ENCODE results near the gene MYNN.

MYNN gene

DNA sequence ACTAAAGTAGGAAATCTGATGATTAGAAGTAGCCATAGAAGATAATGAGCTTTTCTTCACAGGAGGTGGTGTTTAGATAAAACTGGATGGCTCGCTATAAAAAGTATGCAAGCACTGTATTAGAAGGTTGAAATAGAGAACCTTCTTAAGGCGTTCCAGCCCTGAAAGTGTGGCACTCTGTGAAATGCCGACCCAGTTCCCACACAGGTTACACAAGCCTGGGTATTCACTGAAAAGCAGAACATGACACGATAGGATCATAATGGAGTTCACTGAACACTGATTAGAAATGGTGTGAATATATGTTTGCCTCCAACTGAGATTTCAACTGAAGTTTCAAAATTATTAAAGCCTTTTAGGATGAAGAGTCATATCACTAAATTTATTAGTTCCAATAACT, 54.5 kb downstream of the MYNN start:
- H3K27ac ChIP-seq (ENCODE audit: low read depth, low read length) = no peak overlapping the region

GRCh38 chr3:169835533-169835932, 62.3 kb downstream of the MYNN start:
- Histone ChIP-seq H3K4me3 (ENCODE audit: low read depth, low read length) (no peak overlapping the region), H3K4me1 (ENCODE audit: control insufficient read depth, insufficient read depth, low read length, unreplicated experiment) (no peaks in the 10 kb centered on the region), H3K79me2 (ENCODE audit: control insufficient read depth, insufficient read depth, low read length, unreplicated experiment) (no peaks in the 10 kb centered on the region), H3K27me3 (ENCODE audit: insufficient read depth, low read length) (no peaks in the 10 kb centered on the region), H3K27ac (ENCODE audit: low read depth, low read length) (no peak overlapping the region), H3K36me3 (ENCODE audit: insufficient read depth, low read length) (no peaks in the 10 kb centered on the region), H2AFZ (ENCODE audit: low read length, unreplicated experiment) (no peak overlapping the region)

More for the DNA sequence above, 54.5 kb downstream of the MYNN start:
- H3K27me3 ChIP-seq (ENCODE audit: insufficient read depth, low read length) = no peaks in the 10 kb centered on the region
- no peak overlapping the region for H2AFZ ChIP-seq (ENCODE audit: low read length, unreplicated experiment)
- no peaks in the 10 kb centered on the region for H3K36me3 ChIP-seq (ENCODE audit: insufficient read depth, low read length)
- no peak overlapping the region for H3K4me3 ChIP-seq (ENCODE audit: low read depth, low read length)
- no peaks in the 10 kb centered on the region for H3K4me1 ChIP-seq (ENCODE audit: control insufficient read depth, insufficient read depth, low read length, unreplicated experiment)
- no peaks in the 10 kb centered on the region for H3K79me2 ChIP-seq (ENCODE audit: control insufficient read depth, insufficient read depth, low read length, unreplicated experiment)

DNA sequence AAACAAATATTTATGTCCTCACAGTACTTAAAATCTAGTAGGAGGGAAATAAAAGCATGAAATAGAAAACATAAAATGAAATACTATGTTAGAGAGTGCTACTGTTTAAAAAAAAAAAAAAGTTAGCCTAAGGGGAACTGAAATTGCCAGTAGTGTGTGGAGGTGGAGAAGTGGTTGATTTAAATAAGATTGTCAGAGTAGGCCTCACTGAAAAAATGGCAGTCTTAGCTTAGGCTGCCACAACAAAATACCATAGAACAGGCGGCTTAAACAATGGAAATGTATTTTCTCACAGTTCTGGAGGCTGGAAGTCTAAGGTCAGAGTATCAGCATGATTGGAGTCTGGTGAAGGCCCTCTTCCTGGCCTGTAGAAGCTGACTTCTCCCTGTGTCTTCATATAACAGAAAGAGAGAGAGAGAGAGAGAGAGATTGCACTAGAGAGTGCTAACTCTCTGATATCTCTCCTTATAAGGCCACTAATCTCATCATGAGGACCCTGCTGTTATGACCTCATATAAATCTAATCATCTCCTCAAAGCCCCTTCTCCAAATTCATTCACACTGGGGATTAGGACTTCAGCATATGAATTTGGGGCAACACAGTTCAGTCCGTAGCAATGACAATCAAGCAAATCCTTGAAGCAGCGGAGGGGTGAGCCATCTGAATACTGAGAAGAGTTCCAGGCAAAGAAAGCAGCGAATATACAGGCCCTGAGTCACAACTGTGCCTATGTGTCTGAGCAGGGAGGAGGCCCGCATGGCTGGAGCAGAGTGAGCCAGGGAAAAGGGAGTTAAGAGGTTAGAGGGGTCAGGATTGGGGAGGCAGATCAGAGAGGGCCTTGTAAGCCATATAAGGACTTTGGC, 63.1 kb downstream of the MYNN start:
- no peaks in the 10 kb centered on the region for H3K27me3 ChIP-seq (ENCODE audit: insufficient read depth, low read length)
- H3K79me2 ChIP-seq (ENCODE audit: control insufficient read depth, insufficient read depth, low read length, unreplicated experiment) = no peaks in the 10 kb centered on the region
- no peak overlapping the region for H3K4me3 ChIP-seq (ENCODE audit: low read depth, low read length)
- no peak overlapping the region for H3K27ac ChIP-seq (ENCODE audit: low read depth, low read length)
- no peak overlapping the region for H2AFZ ChIP-seq (ENCODE audit: low read length, unreplicated experiment)
- no peaks in the 10 kb centered on the region for H3K36me3 ChIP-seq (ENCODE audit: insufficient read depth, low read length)
- no peaks in the 10 kb centered on the region for H3K4me1 ChIP-seq (ENCODE audit: control insufficient read depth, insufficient read depth, low read length, unreplicated experiment)

DNA sequence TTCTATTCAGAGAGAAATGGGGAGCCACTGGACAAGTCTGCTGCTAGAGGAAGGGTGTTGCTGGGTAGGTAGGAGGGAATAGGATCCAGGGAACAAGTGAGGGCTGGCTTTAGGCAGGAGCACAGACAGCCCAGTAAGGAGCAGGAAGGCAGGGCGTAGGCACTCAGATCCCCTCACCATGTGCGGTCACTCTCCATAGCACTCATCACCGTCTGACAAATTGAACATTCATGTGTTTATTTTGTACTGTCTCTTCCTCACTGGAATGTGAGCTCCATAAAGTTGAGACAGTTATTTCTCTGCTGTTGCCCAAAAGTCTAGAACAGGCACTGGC, 63.7 kb downstream of the MYNN start:
- H3K4me1 ChIP-seq (ENCODE audit: control insufficient read depth, insufficient read depth, low read length, unreplicated experiment) = no peaks in the 10 kb centered on the region
- H3K79me2 ChIP-seq (ENCODE audit: control insufficient read depth, insufficient read depth, low read length, unreplicated experiment) = no peaks in the 10 kb centered on the region
- no peaks in the 10 kb centered on the region for H3K36me3 ChIP-seq (ENCODE audit: insufficient read depth, low read length)
- no peak overlapping the region for H3K27ac ChIP-seq (ENCODE audit: low read depth, low read length)
- no peaks in the 10 kb centered on the region for H3K27me3 ChIP-seq (ENCODE audit: insufficient read depth, low read length)
- no peak overlapping the region for H3K4me3 ChIP-seq (ENCODE audit: low read depth, low read length)
- H2AFZ ChIP-seq (ENCODE audit: low read length, unreplicated experiment) = no peak overlapping the region

GRCh38 chr3:169838511-169839030, 65.4 kb downstream of the MYNN start:
- Histone ChIP-seq H3K79me2 (ENCODE audit: control insufficient read depth, insufficient read depth, low read length, unreplicated experiment) (no peaks in the 10 kb centered on the region), H3K36me3 (ENCODE audit: insufficient read depth, low read length) (no peaks in the 10 kb centered on the region), H2AFZ (ENCODE audit: low read length, unreplicated experiment) (no peak overlapping the region), H3K4me3 (ENCODE audit: low read depth, low read length) (no peak overlapping the region), H3K4me1 (ENCODE audit: control insufficient read depth, insufficient read depth, low read length, unreplicated experiment) (no peaks in the 10 kb centered on the region), H3K27ac (ENCODE audit: low read depth, low read length) (no peak overlapping the region), H3K27me3 (ENCODE audit: insufficient read depth, low read length) (no peaks in the 10 kb centered on the region)

Measured in ACC112 (cell line).